NCI-H226 (cell line): ENCODE results near the gene IFIT5.
"Not testable (repeated sequence)": the region's sequence is repeated elsewhere in the genome, so short reads cannot be mapped to it uniquely, and the experiment has no call there.

ENCODE experiments used
- DNase-seq: peaks from one replicate; pipeline ENCODE4 v3.0.0-alpha.2; 2015

Gene IFIT5

GRCh38 chr10:89414146-89414878 is at the start of gene IFIT5:
Gene IFIT5 (plus strand): TSS chr10:89414568. CDS start chr10:89414799, 231 bp downstream.
- DNase-seq = peak; percentile 61

- no peak for DNase-seq
Observed at GRCh38 chr10:89367529-89367928, 46.8 kb upstream of the IFIT5 start.

- DNase-seq = no peak
Observed at GRCh38 chr10:89368129-89368528, 46.2 kb upstream of the IFIT5 start.

- DNase-seq = no peak
Observed at GRCh38 chr10:89369156-89370105, 44.9 kb upstream of the IFIT5 start.

GRCh38 chr10:89371079-89371478 is 43.3 kb upstream of the IFIT5 start:
- DNase-seq = no peak

GRCh38 chr10:89371987-89372386 is 42.4 kb upstream of the IFIT5 start:
- no peak for DNase-seq

GRCh38 chr10:89373916-89374711 is 40.3 kb upstream of the IFIT5 start:
- peak; percentile 18 for DNase-seq

GRCh38 chr10:89374713-89375141 is 39.6 kb upstream of the IFIT5 start:
- DNase-seq = no peak

GRCh38 chr10:89377705-89378637 is 36.4 kb upstream of the IFIT5 start, which contains the start of gene IFIT1B:
Gene IFIT1B (plus strand): TSS chr10:89378056. CDS start chr10:89378136, 80 bp downstream.
- no peak for DNase-seq

GRCh38 chr10:89379103-89379502 is 35.3 kb upstream of the IFIT5 start:
- no peak for DNase-seq

GRCh38 chr10:89382757-89383156 is 31.6 kb upstream of the IFIT5 start:
- DNase-seq = no peak

GRCh38 chr10:89384474-89385340 is 29.7 kb upstream of the IFIT5 start:
- DNase-seq = no peak

- no peak for DNase-seq
Observed at GRCh38 chr10:89388806-89389205, 25.6 kb upstream of the IFIT5 start.

- peak; percentile 7 for DNase-seq
Observed at GRCh38 chr10:89389254-89389653, 25.1 kb upstream of the IFIT5 start.

- DNase-seq = peak; percentile 6
Observed at GRCh38 chr10:89390476-89391225, 23.7 kb upstream of the IFIT5 start.

GRCh38 chr10:89391226-89391576 is 23.2 kb upstream of the IFIT5 start:
- DNase-seq = not testable (repeated sequence)

- DNase-seq = peak; percentile 86
Observed at GRCh38 chr10:89391907-89392756, 22.2 kb upstream of the IFIT5 start, which contains the start of gene IFIT1. Gene IFIT1 (plus strand): TSS chr10:89392623. CDS start chr10:89392713, 90 bp downstream.

GRCh38 chr10:89392974-89393373 is 21.4 kb upstream of the IFIT5 start:
- DNase-seq = peak; percentile 56

- DNase-seq = no peak
Observed at GRCh38 chr10:89393898-89394297, 20.5 kb upstream of the IFIT5 start.
